Measurements from ENCODE around the gene ANO1.

ANO1 gene

GRCh38 chr11:70155386-70155785 is 77.3 kb downstream of the ANO1 start:
- ATAC-seq, result no peak
- TF ChIP-seq ISL1 (CRISPR knock-in tag; IDR thresholded peaks at IDR 0.05) (no peak), ESRRG (CRISPR knock-in tag; IDR thresholded peaks at IDR 0.05) (no peak), ZNF565 (CRISPR knock-in tag; conservative IDR thresholded peaks at IDR 0.05; ENCODE audit: low read depth) (no peak), SNAI2 (CRISPR knock-in tag; IDR thresholded peaks at IDR 0.05) (no peak), ZFP3 (CRISPR knock-in tag; IDR thresholded peaks at IDR 0.05) (no peak)
- TF ChIP-seq, protein P1, sequence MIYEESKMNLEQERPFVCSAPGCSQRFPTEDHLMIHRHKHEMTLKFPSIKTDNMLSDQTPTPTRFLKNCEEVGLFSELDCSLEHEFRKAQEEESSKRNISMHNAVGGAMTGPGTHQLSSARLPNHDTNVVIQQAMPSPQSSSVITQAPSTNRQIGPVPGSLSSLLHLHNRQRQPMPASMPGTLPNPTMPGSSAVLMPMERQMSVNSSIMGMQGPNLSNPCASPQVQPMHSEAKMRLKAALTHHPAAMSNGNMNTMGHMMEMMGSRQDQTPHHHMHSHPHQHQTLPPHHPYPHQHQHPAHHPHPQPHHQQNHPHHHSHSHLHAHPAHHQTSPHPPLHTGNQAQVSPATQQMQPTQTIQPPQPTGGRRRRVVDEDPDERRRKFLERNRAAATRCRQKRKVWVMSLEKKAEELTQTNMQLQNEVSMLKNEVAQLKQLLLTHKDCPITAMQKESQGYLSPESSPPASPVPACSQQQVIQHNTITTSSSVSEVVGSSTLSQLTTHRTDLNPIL (CRISPR knock-in tag; IDR thresholded peaks at IDR 0.05; ENCODE audit: low read depth), result no peak

- no peak for ATAC-seq
Observed at GRCh38 chr11:70156291-70157037, 78.3 kb downstream of the ANO1 start.

GRCh38 chr11:70158201-70158600 is 80.1 kb downstream of the ANO1 start:
- peak; percentile 60 for ATAC-seq
- TF ChIP-seq, protein P1 (CRISPR knock-in tag; IDR thresholded peaks at IDR 0.05; ENCODE audit: low read depth), result no peak
- no peak for TF ChIP-seq ZC3H10 (CRISPR knock-in tag; IDR thresholded peaks at IDR 0.05)
- TF ChIP-seq SNAI2 (CRISPR knock-in tag; IDR thresholded peaks at IDR 0.05), result no peak
- no peak for TF ChIP-seq ARNTL (CRISPR knock-in tag; IDR thresholded peaks at IDR 0.05; ENCODE audit: borderline replicate concordance, low read depth)
- TF ChIP-seq GLIS3 (CRISPR knock-in tag; IDR thresholded peaks at IDR 0.05), result no peak
- TF ChIP-seq, protein P2, sequence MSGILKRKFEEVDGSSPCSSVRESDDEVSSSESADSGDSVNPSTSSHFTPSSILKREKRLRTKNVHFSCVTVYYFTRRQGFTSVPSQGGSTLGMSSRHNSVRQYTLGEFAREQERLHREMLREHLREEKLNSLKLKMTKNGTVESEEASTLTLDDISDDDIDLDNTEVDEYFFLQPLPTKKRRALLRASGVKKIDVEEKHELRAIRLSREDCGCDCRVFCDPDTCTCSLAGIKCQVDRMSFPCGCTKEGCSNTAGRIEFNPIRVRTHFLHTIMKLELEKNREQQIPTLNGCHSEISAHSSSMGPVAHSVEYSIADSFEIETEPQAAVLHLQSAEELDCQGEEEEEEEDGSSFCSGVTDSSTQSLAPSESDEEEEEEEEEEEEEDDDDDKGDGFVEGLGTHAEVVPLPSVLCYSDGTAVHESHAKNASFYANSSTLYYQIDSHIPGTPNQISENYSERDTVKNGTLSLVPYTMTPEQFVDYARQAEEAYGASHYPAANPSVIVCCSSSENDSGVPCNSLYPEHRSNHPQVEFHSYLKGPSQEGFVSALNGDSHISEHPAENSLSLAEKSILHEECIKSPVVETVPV (CRISPR knock-in tag; IDR thresholded peaks at IDR 0.05), result no peak
- no peak for TF ChIP-seq ISL1 (CRISPR knock-in tag; IDR thresholded peaks at IDR 0.05)
- TF ChIP-seq CSDC2 (CRISPR knock-in tag; IDR thresholded peaks at IDR 0.05), result no peak
- TF ChIP-seq PPARA (CRISPR knock-in tag; IDR thresholded peaks at IDR 0.05; ENCODE audit: borderline replicate concordance), result no peak
- TF ChIP-seq TOX (CRISPR knock-in tag; IDR thresholded peaks at IDR 0.05; ENCODE audit: borderline replicate concordance), result no peak
- no peak for TF ChIP-seq RARB (CRISPR knock-in tag; IDR thresholded peaks at IDR 0.05)
- TF ChIP-seq ZNF70 (CRISPR knock-in tag; IDR thresholded peaks at IDR 0.05), result no peak
- no peak for TF ChIP-seq BACH2 (CRISPR knock-in tag; IDR thresholded peaks at IDR 0.05; ENCODE audit: borderline replicate concordance)
- no peak for TF ChIP-seq ZNF8 (CRISPR knock-in tag; IDR thresholded peaks at IDR 0.05)
- TF ChIP-seq ZNF565 (CRISPR knock-in tag; conservative IDR thresholded peaks at IDR 0.05; ENCODE audit: low read depth), result no peak

More at GRCh38 chr11:70156291-70157037, 78.3 kb downstream of the ANO1 start:
- TF ChIP-seq BACH2 (CRISPR knock-in tag; IDR thresholded peaks at IDR 0.05; ENCODE audit: borderline replicate concordance) (no peak), PPARA (CRISPR knock-in tag; IDR thresholded peaks at IDR 0.05; ENCODE audit: borderline replicate concordance) (no peak), TCF4 (CRISPR knock-in tag; IDR thresholded peaks at IDR 0.05; ENCODE audit: borderline replicate concordance) (no peak), ZNF70 (CRISPR knock-in tag; IDR thresholded peaks at IDR 0.05) (no peak), ESRRG (CRISPR knock-in tag; IDR thresholded peaks at IDR 0.05) (no peak), GLIS3 (CRISPR knock-in tag; IDR thresholded peaks at IDR 0.05) (no peak), ZFP30 (CRISPR knock-in tag; IDR thresholded peaks at IDR 0.05) (no peak), ARNTL (CRISPR knock-in tag; IDR thresholded peaks at IDR 0.05; ENCODE audit: borderline replicate concordance, low read depth) (no peak), TOX (CRISPR knock-in tag; IDR thresholded peaks at IDR 0.05; ENCODE audit: borderline replicate concordance) (no peak), ZNF8 (CRISPR knock-in tag; IDR thresholded peaks at IDR 0.05) (no peak), RARB (CRISPR knock-in tag; IDR thresholded peaks at IDR 0.05) (no peak), ISL1 (CRISPR knock-in tag; IDR thresholded peaks at IDR 0.05) (no peak), CSDC2 (CRISPR knock-in tag; IDR thresholded peaks at IDR 0.05) (no peak), ZFP3 (CRISPR knock-in tag; IDR thresholded peaks at IDR 0.05) (no peak), ZC3H10 (CRISPR knock-in tag; IDR thresholded peaks at IDR 0.05) (no peak)
- TF ChIP-seq, protein P3, sequence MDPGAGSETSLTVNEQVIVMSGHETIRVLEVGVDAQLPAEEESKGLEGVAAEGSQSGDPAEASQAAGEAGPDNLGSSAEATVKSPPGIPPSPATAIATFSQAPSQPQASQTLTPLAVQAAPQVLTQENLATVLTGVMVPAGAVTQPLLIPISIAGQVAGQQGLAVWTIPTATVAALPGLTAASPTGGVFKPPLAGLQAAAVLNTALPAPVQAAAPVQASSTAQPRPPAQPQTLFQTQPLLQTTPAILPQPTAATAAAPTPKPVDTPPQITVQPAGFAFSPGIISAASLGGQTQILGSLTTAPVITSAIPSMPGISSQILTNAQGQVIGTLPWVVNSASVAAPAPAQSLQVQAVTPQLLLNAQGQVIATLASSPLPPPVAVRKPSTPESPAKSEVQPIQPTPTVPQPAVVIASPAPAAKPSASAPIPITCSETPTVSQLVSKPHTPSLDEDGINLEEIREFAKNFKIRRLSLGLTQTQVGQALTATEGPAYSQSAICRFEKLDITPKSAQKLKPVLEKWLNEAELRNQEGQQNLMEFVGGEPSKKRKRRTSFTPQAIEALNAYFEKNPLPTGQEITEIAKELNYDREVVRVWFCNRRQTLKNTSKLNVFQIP (CRISPR knock-in tag; IDR thresholded peaks at IDR 0.05; ENCODE audit: borderline replicate concordance, low read depth), result no peak
- TF ChIP-seq, protein P2 (CRISPR knock-in tag; IDR thresholded peaks at IDR 0.05), result no peak
- TF ChIP-seq, protein P4, sequence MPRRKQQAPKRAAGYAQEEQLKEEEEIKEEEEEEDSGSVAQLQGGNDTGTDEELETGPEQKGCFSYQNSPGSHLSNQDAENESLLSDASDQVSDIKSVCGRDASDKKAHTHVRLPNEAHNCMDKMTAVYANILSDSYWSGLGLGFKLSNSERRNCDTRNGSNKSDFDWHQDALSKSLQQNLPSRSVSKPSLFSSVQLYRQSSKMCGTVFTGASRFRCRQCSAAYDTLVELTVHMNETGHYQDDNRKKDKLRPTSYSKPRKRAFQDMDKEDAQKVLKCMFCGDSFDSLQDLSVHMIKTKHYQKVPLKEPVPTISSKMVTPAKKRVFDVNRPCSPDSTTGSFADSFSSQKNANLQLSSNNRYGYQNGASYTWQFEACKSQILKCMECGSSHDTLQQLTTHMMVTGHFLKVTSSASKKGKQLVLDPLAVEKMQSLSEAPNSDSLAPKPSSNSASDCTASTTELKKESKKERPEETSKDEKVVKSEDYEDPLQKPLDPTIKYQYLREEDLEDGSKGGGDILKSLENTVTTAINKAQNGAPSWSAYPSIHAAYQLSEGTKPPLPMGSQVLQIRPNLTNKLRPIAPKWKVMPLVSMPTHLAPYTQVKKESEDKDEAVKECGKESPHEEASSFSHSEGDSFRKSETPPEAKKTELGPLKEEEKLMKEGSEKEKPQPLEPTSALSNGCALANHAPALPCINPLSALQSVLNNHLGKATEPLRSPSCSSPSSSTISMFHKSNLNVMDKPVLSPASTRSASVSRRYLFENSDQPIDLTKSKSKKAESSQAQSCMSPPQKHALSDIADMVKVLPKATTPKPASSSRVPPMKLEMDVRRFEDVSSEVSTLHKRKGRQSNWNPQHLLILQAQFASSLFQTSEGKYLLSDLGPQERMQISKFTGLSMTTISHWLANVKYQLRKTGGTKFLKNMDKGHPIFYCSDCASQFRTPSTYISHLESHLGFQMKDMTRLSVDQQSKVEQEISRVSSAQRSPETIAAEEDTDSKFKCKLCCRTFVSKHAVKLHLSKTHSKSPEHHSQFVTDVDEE (CRISPR knock-in tag; IDR thresholded peaks at IDR 0.05), result no peak

All from SK-N-SH treated with all-trans-retinoic acid at 6 μM for 48 hours (cell line).